MCF 10A (cell line): ENCODE measurements around the gene RELB. TPM values are rescaled to one million over a fixed set of nuclear protein-coding genes. Genes with fewer than 3 reads are reported as not detected.

ENCODE experiments used
- BruUV-seq: library from RNA; stranded (reverse); fragments of 400-500 nt; replicated peaks from 2 replicates; lab custom pipeline; 2021; lab: Mats Ljungman, UMichigan
- CTCF ChIA-PET: fragments of 300-600 bp; sonication (Branson Sonifier 250); formaldehyde crosslinking; extraction: SDS; loops from one replicate; lab custom pipeline; 2021; ENCODE audit warnings: antibody characterized with exemption, inconsistent platforms; lab: Yijun Ruan, JAX
- POLR2A ChIA-PET: fragments of 300-600, 350-650 bp; sonication (Branson Sonifier 250); formaldehyde crosslinking; extraction: SDS; loops from one replicate; lab custom pipeline; 2020; ENCODE audit warnings: antibody characterized with exemption, inconsistent platforms; lab: Yijun Ruan, JAX
- DNase-seq: peaks from one replicate; pipeline ENCODE4 v3.0.0-alpha.2; 2018; ENCODE audit not compliant: unreplicated experiment
- H3K27ac Mint-ChIP-seq: one replicate; pipeline ENCODE4 v1.8.0; 2022; ENCODE audit warnings: mild to moderate bottlenecking, low read depth, mixed read lengths; ENCODE audit not compliant: unreplicated experiment
- H3K27me3 Mint-ChIP-seq: one replicate; pipeline ENCODE4 v1.8.0; 2022; ENCODE audit warnings: mixed read lengths; ENCODE audit not compliant: insufficient read depth, unreplicated experiment
- H3K36me3 Mint-ChIP-seq: one replicate; pipeline ENCODE4 v1.8.0; 2022; ENCODE audit warnings: mild to moderate bottlenecking, moderate library complexity, mixed read lengths; ENCODE audit not compliant: insufficient read depth, unreplicated experiment
- H3K4me1 Mint-ChIP-seq: one replicate; pipeline ENCODE4 v1.8.0; 2022; ENCODE audit warnings: mixed read lengths; ENCODE audit not compliant: insufficient read depth, unreplicated experiment
- H3K4me3 Mint-ChIP-seq: one replicate; pipeline ENCODE4 v1.8.0; 2022; ENCODE audit warnings: mild to moderate bottlenecking, moderate library complexity, mixed read lengths; ENCODE audit not compliant: unreplicated experiment
- H3K9me3 Mint-ChIP-seq: one replicate; pipeline ENCODE4 v1.8.0; 2022; ENCODE audit warnings: mixed read lengths; ENCODE audit not compliant: unreplicated experiment
- CTCF ChIP-seq: fragments of 200-600 bp; IDR thresholded peaks from one replicate; pipeline ENCODE4 v1.8.0; 2022; ENCODE audit warnings: antibody characterized with exemption, mild to moderate bottlenecking; ENCODE audit not compliant: unreplicated experiment
- intact Hi-C: fragments of 100-400 bp; cut with micrococcal nuclease; formaldehyde crosslinking; loops from 2 replicates; pipeline ENCODE4 v1.14.1; 2022
- total RNA-seq: library from RNA; stranded (reverse); gene quantifications from 2 replicates; pipeline ENCODE4 v1.2.3, GENCODE V29; 2022

RELB gene
- total RNA-seq, 1 experiment from 2014 or later, result 39.8 TPM

- TF ChIP-seq CTCF, result no peak
- no TSS peak for BruUV-seq
- Mint-ChIP-seq H3K27me3 (no peaks in the 10 kb centered on the region), H3K4me3 (no peak overlapping the region), H3K9me3 (no peaks in the 10 kb centered on the region), H3K4me1 (no peaks in the 10 kb centered on the region), H3K36me3 (peaks cover 77% of the 10 kb centered on the region), H3K27ac (no peak overlapping the region)
- POLR2A ChIA-PET, result no interaction called here
- intact Hi-C loops, result no loop called here
- CTCF ChIA-PET, result no interaction called here
- no peak for DNase-seq
These were observed 27.1 kb upstream of the RELB start for GRCh38 chr19:44973982-44974735.

DNA sequence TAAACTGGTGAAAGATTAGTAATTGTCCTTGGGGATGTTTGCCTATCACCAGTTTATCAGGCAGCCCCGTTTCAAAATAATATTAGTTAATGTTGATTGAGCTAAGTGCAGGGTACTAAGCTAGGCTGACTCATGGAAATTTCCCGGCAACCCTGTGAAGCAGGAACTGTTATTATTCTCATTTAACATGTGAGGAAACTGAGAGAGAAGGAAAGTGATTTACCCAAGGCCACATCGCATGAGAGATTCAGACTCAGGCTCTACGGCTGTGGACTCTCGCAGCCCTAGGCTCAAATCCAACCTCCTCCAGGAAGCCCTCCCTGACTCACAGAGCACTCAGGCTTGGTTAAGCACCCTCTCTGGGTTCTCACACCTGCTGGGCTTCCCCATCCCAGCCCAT lies 26.4 kb upstream of the RELB start:
- POLR2A ChIA-PET, result no interaction called here
- intact Hi-C loops, result no loop called here
- Mint-ChIP-seq H3K4me3 (no peak overlapping the region), H3K27ac (no peak overlapping the region), H3K9me3 (no peaks in the 10 kb centered on the region), H3K36me3 (peaks cover 77% of the 10 kb centered on the region), H3K27me3 (no peaks in the 10 kb centered on the region), H3K4me1 (no peaks in the 10 kb centered on the region)
- no peak for TF ChIP-seq CTCF
- DNase-seq, result no peak
- CTCF ChIA-PET, result interaction anchor here (1.7 kb wide), 1 partner anchor 71 kb away, joined by 7 read pairs; no protein-coding TSS in a partner anchor
- BruUV-seq, result no TSS peak

DNA sequence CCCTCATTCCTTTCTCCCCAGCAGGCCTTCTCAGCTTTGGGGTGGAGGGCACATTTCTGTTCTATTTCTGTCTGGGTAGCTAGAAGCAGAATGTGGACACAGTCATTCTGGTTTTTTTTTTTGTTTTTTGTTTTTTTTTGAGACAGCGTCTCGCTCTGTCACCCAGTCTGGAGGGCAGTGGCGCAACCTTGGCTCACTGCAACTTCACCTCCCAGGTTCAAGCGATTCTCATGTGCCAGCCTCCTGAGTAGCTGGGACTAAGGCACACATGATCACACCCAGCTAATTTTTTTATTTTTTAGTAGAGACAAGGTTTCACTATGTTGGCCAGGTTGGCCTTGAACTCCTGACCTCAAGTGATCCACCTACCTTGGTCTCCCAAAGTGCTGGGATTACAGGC lies 25.8 kb upstream of the RELB start:
- DNase-seq, result no peak
- Mint-ChIP-seq H3K36me3 (peaks cover 79% of the 10 kb centered on the region), H3K4me1 (no peaks in the 10 kb centered on the region), H3K4me3 (no peak overlapping the region), H3K27ac (no peak overlapping the region), H3K27me3 (no peaks in the 10 kb centered on the region), H3K9me3 (no peaks in the 10 kb centered on the region)
- CTCF ChIA-PET, result interaction anchor here (1.4 to 1.7 kb wide), 2 partner anchors 14 to 72 kb away, joined by 7 to 8 read pairs; no protein-coding TSS in a partner anchor
- no peak for TF ChIP-seq CTCF
- no TSS peak for BruUV-seq
- intact Hi-C loops, result no loop called here
- POLR2A ChIA-PET, result no interaction called here

DNA sequence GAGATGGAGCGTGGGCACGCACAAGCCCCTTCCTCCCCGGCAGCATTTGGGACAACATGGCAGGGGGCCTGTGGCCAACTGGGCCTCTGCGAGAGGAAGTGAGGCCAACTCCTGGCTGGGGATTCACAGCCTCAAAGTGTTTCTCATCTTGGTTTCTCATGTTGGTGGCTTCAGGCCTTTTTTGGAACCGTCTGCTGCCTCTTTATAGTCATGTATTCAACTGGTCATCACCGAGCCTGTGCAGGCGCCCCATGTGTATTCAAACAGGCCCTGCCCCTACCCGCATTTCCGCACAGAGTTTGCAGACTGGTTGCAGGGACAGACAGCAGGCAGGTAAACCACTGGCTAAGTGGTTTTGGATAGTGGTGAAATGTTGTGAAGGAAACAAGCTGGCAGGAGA lies 17.3 kb upstream of the RELB start:
- no TSS peak for BruUV-seq
- Mint-ChIP-seq H3K36me3 (peaks cover 74% of the 10 kb centered on the region), H3K4me3 (no peak overlapping the region), H3K27me3 (no peaks in the 10 kb centered on the region), H3K27ac (no peak overlapping the region), H3K4me1 (no peaks in the 10 kb centered on the region), H3K9me3 (no peaks in the 10 kb centered on the region)
- intact Hi-C loops, result no loop called here
- CTCF ChIA-PET, result interaction anchor here (0.6 kb wide), 1 partner anchor 80 kb away, joined by 6 read pairs; no protein-coding TSS in a partner anchor
- no peak for DNase-seq
- TF ChIP-seq CTCF, result no peak
- POLR2A ChIA-PET, result no interaction called here
